DMS53 treated with DMSO at 0.1 percent for 48 hours (cell line): ENCODE data around the gene OR1J2.
"Not testable (repeated sequence)": the region's sequence is repeated elsewhere in the genome, so short reads cannot be mapped to it uniquely, and the experiment has no call there.

Source experiments
- DNase-seq: peaks from one replicate; lab custom pipeline; 2025; ENCODE audit not compliant: unreplicated experiment; lab: John Stamatoyannopoulos, UW

The OR1J2 gene

GRCh38 chr9:122510502-122510901, at the start of gene OR1J2:
OR1J2 (plus strand) TSS chr9:122510802; CDS start chr9:122510802, 0 bp downstream.
- no peak for DNase-seq

DNA sequence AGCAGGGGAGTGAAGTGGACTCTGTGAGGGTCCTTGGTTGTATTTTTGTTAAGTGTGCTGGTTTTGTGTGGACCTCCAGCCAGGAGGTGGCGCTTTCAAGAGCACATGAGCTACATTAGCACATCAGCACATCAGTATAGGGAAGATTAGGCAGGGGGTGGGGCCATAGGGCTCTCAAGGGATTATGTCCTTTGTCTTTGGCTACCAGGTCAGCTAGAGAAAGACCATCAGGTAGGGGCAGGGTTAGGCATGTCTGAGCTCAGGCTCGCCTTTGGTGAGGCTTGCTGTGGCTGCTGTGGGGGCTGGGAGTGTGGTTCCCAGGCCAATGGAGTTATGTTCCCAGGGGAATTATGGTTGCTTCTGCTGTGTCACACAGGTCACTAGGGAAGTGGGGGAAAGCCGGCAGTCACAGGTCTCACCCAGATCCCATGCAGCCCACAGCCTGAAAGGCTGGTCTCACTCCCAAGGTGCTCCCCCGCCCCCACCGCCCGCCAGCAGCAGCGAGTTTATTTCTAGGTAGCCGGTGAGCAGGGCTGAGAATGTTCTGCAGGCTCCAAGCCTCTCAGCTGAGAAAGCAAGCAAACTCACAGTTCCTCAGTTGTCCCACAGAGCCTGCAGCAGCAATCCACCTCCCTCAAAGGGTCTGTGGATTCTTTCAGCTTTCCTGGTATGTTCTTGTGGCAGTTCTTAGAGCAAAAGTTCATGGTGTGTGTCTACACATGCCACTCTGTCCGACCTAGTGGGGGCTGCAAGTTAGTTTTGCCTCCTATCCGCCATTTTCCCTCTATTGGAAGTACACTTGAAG, 46.6 kb upstream of the OR1J2 start:
- peak; percentile 53 for DNase-seq

GRCh38 chr9:122464633-122465567, 45.7 kb upstream of the OR1J2 start:
- DNase-seq: peak; percentile 82

- no peak for DNase-seq
Measured at GRCh38 chr9:122466456-122466855, 44.1 kb upstream of the OR1J2 start.

DNA sequence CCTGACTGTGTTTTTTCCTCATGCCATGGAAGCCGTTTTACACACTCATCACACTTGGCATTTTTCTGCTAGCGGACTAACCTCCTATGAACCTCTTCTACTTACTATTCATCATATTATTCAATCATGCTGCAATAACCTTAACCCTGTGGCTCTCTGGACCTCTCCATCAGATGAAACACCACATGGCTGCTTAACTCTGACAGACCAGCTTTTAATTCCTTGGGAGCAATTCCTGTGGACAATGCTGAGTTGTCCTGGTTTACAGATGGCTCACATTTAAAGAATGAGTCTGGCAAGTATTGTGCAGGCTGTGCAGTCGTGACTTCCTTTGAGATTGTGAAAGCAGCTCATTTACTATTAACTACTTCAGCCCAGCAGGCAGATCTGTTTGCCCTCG, 41.9 kb upstream of the OR1J2 start:
- DNase-seq: no peak

GRCh38 chr9:122474561-122474960, 36.0 kb upstream of the OR1J2 start:
- no peak for DNase-seq

DNA sequence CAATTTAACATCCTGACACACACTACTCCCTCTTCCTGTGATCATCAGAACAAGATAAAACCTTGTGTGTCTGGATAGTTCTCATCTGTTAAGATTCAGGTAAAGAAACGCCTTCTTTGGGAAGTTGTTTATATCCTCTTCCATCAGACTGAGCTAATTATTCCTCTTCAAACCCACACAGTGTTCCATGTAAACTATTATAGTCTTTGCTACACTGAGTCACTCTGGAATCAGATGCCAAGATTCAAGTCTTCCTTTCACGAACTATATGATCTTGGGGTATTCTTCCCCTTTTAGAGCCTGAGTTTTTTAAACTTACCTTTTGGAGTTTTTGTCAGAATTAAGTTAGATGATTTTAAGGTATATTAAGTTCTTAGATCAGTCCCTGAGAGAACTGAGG, 34.9 kb upstream of the OR1J2 start:
- no peak for DNase-seq

- no peak for DNase-seq
Measured at GRCh38 chr9:122477346-122477745, 33.3 kb upstream of the OR1J2 start.

- no peak for DNase-seq
Measured at GRCh38 chr9:122477826-122478225, 32.8 kb upstream of the OR1J2 start, which contains the start of gene OR1J1. OR1J1 (minus strand) TSS chr9:122477926; CDS start chr9:122477926, 0 bp downstream.

GRCh38 chr9:122479062-122479461, 31.5 kb upstream of the OR1J2 start:
- no peak for DNase-seq

- DNase-seq: peak; percentile 8
Measured at GRCh38 chr9:122498883-122499288, 11.7 kb upstream of the OR1J2 start.

GRCh38 chr9:122506964-122507363, 3.6 kb upstream of the OR1J2 start:
- no peak for DNase-seq

- no peak for DNase-seq
Measured at GRCh38 chr9:122518226-122518625, 7.6 kb downstream of the OR1J2 start.

- DNase-seq: no peak
Measured at GRCh38 chr9:122518841-122519240, 8.2 kb downstream of the OR1J2 start, which contains the start of gene OR1J4. OR1J4 (plus strand) TSS chr9:122519141; CDS start chr9:122519141, 0 bp downstream.

DNA sequence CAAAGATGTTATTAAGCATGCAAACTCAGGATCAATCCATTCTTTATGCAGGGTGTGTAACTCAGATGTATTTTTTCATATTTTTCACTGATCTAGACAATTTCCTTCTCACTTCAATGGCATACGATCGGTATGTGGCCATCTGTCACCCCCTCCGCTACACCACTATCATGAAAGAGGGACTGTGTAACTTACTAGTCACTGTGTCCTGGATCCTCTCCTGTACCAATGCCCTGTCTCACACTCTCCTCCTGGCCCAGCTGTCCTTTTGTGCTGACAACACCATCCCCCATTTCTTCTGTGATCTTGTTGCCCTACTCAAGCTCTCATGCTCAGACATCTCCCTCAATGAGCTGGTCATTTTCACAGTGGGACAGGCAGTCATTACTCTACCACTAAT, 8.8 kb downstream of the OR1J2 start:
- DNase-seq: no peak

GRCh38 chr9:122526602-122527001, 16.0 kb downstream of the OR1J2 start:
- DNase-seq: no peak

GRCh38 chr9:122527193-122527592, 16.6 kb downstream of the OR1J2 start, which contains the start of gene OR1N1:
OR1N1 (minus strand) TSS chr9:122527293; CDS start chr9:122527293, 0 bp downstream.
- DNase-seq: no peak

DNA sequence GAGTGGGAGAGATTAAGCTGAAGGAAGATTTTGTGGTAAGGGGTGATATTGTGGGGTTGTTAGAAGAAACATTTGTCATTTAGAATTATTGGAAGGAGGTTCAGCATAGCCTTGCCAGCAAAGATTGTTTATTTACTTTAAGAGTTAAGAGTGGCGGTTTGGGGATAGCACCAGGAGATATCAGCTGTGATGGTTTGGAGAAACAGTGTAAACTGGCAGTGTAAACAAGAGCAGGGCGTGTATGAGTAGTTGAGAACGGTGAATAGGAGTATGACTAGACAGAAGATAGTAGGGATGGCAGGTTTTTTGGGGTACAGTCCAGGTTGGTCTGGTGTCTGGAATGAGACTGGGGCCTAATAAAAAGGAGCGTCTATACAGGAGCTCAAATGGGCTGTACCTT, 20.6 kb downstream of the OR1J2 start:
- DNase-seq: not testable (repeated sequence)

- no peak for DNase-seq
Measured at GRCh38 chr9:122536134-122536533, 25.5 kb downstream of the OR1J2 start.

- not testable (repeated sequence) for DNase-seq
Measured at GRCh38 chr9:122537066-122537465, 26.5 kb downstream of the OR1J2 start.

DNA sequence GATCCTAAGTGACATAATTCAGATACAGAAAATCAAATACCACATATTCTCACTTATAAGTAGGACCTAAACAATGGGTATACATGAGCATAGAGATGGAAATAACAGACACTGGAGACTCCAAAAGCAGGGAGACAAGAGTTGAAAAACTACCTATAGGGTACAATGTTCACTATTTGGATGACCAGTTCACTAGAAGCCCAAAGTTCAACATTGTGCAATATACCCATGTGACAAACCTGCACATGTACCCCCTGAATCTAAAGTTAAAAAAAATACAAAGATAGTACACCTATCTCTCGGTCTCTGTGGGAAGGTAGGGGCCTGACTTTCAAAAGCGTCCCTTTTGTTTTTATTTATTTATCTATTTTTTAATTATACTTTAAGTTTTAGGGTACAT, 28.2 kb downstream of the OR1J2 start:
- DNase-seq: no peak

- DNase-seq: no peak
Measured at GRCh38 chr9:122546196-122546595, 35.6 kb downstream of the OR1J2 start.
